ENCODE results near the gene CRYZ. TPM values are rescaled to one million over a fixed set of nuclear protein-coding genes. Genes with fewer than 3 reads are reported as not detected.
"Not testable (repeated sequence)": the region's sequence is repeated elsewhere in the genome, so short reads cannot be mapped to it uniquely, and the experiment has no call there.

The CRYZ gene
- total RNA-seq, 2 donors from 2014 or later: 8.1 to 27.0 TPM

DNA sequence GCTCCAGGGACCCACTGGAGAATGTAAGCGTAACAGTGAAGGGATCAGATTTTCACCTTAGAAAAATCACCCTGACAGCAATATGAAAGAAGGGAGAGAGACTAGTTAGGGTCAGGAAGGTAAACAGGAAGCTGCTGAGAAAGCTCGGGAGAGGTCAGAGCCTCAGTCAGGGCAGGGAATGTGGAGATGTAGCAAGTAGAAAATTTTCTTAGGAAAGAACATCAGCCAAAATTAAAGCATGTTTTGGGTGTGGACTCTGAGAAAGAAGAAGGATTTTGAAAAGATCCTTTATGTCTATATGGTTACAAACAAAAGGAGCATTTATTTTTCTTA is 42.5 kb downstream of the CRYZ start:
- no peak for DNase-seq
- no peak for ATAC-seq
- intact Hi-C loops (cut with DNase I, micrococcal nuclease): no loop called here

- peak; percentile 43 for ATAC-seq
These were observed 43.1 kb downstream of the CRYZ start for GRCh38 chr1:74689621-74690363.

GRCh38 chr1:74686928-74687327 is 45.9 kb downstream of the CRYZ start:
- intact Hi-C loops (cut with DNase I, micrococcal nuclease): no loop called here
- DNase-seq: no peak
- ATAC-seq: no peak

More at GRCh38 chr1:74689621-74690363, 43.1 kb downstream of the CRYZ start:
- DNase-seq: peak in 1 of 2 donors; percentile 13
- intact Hi-C loops (cut with DNase I, micrococcal nuclease): no loop called here

DNA sequence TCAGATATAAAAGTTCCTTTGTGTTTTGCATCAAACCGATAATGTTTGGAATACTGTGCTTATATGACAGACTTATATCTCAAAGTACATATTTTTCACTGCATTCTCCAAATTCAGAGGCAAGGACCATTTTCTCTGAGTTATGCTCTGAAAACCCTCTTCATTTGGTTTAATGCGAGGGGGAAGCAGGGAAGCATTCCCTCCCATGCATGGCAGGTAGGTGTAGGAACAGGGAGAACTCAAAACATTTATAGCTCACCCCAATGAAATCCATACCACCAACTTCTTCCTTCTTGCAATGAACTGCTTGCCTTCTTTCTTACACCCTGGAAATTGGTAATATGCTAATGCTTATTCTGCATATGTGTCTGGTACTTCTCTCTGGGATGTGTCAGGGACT is 48.5 kb downstream of the CRYZ start:
- intact Hi-C loops (cut with DNase I, micrococcal nuclease): no loop called here
- DNase-seq: no peak
- no peak for ATAC-seq

GRCh38 chr1:74683656-74684055 is 49.2 kb downstream of the CRYZ start:
- ATAC-seq: no peak
- intact Hi-C loops (cut with DNase I, micrococcal nuclease): no loop called here
- DNase-seq: no peak

DNA sequence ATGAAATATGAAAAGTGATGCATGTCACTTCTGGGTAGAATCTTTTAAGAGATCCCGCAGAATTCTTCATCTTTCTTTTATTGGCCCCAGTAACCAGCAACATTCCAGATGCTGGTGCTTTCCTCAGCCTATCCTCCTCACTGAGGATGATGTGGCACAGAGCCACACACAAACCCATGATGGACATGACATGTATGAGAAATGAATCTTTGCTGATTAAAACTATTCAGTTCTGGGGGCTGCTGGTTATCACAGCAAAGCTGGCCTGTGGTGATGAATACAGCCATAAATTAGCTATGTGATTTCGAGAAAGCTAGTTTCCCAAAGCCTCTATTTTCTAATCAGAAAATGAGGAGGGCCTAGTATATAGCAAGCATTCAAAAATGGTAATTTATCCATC is 51.0 kb downstream of the CRYZ start:
- ATAC-seq (no peak), DNase-seq (no peak)
- intact Hi-C loops (cut with DNase I, micrococcal nuclease): no loop called here

DNA sequence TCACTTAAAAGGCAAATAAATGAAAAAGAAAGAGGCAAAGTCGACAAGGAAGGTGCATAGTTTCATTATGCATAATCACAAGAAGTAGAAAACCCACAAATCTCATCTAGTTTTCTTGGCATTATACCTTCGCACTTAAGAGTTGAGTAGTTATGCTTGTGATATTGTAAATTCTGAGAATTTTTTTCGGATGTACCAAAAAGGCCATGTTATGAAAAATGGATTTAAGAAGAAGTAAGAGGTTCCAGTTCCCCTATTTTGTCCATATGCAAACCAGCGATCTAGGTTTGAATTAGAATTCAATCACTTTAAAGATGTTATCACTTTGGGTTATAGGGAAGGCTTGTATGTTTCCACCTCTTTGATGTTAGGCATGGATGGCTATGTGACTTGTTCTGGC is 51.4 kb downstream of the CRYZ start:
- intact Hi-C loops (cut with DNase I, micrococcal nuclease): no loop called here
- DNase-seq (no peak), ATAC-seq (no peak)

DNA sequence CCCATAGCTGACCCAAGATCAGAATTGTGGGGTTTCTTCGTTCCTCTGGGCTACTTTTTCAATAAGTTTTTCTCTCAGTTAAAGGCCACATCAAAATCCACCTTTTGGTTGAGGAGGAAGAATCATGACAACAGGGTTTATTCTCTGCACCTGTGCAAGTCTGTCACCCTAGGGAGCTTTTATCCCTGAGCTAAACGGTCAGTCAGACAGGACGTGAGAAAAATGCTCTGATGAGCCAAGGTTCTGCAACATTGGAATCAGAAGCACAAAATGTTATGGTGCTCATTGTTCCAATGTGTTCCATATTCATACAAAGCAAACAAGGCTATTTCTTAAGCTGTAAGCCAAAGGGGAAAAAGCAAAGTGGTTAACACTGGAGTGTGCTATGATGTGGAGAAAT is 51.8 kb downstream of the CRYZ start:
- intact Hi-C loops (cut with DNase I, micrococcal nuclease): no loop called here
- DNase-seq: no peak
- no peak for ATAC-seq

DNA sequence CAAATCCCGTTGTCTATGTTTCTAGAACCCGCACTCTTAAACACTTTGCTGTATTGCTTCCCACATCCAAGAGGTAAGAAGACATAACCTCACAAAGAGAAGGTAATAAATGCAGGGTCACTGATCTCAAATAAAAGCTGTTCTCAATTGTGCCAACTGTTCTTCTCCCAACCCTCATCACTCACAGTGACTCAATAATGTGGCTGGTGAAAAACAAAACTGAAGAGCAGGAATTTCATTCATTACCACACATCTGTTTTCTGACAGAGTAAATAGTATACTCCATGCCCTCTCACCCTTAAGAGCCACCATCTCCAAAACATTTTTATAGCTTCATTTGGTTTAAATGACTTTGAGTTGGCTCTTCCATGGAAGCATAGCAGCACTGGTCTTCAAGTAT is 53.0 kb downstream of the CRYZ start:
- ATAC-seq: no peak
- intact Hi-C loops (cut with DNase I, micrococcal nuclease): no loop called here
- DNase-seq: no peak

GRCh38 chr1:74677926-74678325 is 54.9 kb downstream of the CRYZ start:
- intact Hi-C loops (cut with DNase I, micrococcal nuclease): no loop called here
- no peak for DNase-seq
- no peak for ATAC-seq

DNA sequence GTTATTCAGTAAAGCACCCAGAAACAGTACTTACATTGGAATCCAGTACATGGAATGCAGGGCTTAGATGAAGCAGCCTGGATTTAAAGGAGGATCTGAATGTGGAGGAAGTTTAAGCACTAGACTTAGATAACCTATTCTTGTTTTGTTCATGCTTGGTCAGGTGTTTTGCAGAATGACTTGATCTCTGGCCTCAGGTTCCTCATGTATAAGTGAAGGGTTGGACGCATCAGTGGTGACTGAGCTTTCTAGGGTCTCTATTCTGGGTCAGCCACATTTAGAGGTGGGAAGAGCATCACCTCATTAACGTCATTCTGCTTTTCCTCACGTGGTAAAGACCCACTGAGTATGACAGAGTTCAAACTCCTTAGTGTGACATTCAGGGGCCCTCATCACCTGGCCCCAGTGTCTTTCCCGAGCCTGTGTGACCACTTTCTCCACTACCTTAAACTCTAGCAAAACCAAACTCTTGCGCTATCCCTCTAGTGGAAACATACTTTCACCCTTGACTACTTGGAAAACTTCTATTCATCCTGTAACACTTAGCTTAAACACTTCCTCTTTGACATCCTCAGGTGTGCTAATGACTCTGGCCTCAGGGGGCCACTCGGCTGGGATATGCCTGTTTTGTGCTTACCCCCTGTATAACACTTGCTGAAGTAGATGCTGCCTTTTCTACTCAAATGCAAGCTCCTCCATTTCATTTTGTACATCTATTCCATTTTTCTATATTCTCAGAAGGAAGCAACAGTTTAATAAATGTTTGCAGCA is 58.4 kb downstream of the CRYZ start:
- DNase-seq: no peak
- ATAC-seq: no peak
- intact Hi-C loops (cut with DNase I, micrococcal nuclease): no loop called here

GRCh38 chr1:74673351-74674111 is 59.3 kb downstream of the CRYZ start, which contains the start of gene ERICH3:
Gene ERICH3 (minus strand): TSS chr1:74673792. CDS start chr1:74673519, 273 bp downstream.
- no peak for DNase-seq

DNA sequence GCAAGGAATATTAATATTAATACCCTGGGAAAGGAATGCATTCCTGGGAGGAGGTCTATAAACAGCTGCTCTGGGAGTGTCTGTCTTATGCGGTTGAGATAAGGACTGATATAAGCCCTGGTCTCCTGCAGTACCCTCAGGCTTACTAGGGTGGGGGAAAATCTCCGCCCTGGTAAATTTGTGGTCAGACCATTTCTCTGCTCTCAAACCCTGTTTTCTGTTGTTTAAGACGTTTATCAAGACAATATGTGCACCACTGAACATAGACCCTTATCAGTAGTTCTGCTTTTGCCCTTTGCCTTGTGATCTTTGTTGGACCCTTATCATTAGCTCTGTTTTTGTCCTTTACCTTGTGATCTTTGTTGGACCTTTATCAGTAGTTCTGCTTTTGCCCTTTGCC is 62.0 kb downstream of the CRYZ start:
- DNase-seq; ATAC-seq; intact Hi-C loops (cut with DNase I, micrococcal nuclease): not testable (repeated sequence)

More at GRCh38 chr1:74673351-74674111, 59.3 kb downstream of the CRYZ start, which contains the start of gene ERICH3:
- intact Hi-C loops (cut with DNase I, micrococcal nuclease): no loop called here
- ATAC-seq: no peak

Other genes starting within 250 kb of the CRYZ start
- gene LRRC53, start 220.4 kb downstream of the CRYZ start, total RNA-seq: not detected
- under 1 TPM in 1 of 2 donors, not detected in 1; 0.11 TPM for gene ERICH3, start 59.3 kb downstream of the CRYZ start, total RNA-seq
- 10 to 100 TPM in 1 of 2 donors, 1 to 10 TPM in 1; 8.2 to 11.8 TPM for gene TYW3, start 102 bp upstream of the CRYZ start, total RNA-seq